GM21447 (cell line): Measurements from ENCODE around the gene DGKQ.
"Not testable (repeated sequence)": the region's sequence is repeated elsewhere in the genome, so short reads cannot be mapped to it uniquely, and the experiment has no call there.

Experiments
- ATAC-seq: cut with Tn5 transposase; IDR thresholded peaks from one replicate; pipeline ENCODE4 v1.9.1; 2021; ENCODE audit not compliant: unreplicated experiment

The DGKQ gene

DNA sequence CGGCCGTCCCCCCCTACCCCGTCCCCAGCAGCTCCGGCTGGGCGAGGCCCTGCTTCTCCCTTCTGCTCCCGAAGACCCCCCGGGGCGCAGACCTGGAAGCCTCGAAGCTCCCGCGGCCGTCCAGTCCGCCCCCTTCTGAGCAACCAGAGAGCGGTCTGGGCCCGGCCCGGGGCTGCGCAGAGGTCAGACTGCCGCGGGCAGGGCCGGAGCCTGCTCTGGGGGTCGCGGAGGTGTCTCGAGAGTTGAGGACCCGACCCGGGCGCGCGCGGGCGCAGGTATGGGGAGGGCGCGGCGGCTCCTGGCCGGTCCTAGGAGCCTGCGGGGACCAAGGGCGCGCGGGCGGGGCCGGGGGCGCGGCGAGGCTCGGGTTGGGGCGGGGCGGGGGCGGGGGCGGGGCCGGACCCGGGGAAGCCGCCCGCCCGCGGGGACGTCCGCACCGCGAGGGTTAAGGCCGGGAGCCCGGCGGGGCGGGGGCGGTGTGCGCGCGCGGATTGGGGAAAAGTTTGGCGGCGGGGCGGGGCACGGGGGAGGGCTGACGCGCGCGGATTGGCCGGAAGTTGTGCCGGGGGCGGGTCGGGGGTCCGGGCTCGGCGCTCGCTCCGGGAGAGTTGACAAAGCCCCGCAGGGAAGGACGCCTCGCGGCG lies 37.8 kb upstream of the DGKQ start, which contains the start of gene FGFRL1:
FGFRL1 (plus strand) TSS at position 605 of the 644 bp plus-strand sequence. CDS start 860 bp downstream, outside the sequence.
- ATAC-seq, result peak; percentile 38

DNA sequence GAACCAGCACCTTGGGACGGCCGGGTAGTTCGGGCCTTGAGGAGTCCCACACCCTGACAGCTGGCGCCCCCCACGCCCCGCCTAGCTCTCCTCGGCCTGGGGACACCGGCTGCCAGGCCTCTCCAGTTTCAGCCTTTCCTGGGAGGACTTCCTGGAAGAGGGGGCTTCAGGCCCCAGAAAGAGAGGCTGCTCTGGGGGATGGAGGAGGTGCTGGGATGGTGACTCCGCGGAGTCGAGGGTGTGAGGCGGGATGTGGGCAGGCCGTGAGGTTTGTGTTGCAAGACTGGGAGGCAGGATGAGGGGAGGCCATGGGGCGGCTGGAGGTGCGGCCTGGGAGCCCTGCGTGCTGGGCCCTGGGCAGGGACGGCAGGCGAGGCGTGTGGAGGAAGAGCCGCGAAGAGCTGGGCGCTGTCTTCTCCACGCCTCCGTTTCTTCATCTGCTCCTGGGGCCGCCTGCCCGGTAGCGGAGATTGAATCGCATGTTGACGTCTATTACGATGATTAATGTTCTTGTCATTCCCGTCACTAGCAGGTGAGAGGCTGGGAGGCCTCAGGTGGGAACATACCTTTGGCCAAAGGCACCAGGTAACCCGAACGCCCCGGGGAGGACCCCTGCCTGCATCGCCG lies 37.1 kb upstream of the DGKQ start:
- no peak for ATAC-seq

DNA sequence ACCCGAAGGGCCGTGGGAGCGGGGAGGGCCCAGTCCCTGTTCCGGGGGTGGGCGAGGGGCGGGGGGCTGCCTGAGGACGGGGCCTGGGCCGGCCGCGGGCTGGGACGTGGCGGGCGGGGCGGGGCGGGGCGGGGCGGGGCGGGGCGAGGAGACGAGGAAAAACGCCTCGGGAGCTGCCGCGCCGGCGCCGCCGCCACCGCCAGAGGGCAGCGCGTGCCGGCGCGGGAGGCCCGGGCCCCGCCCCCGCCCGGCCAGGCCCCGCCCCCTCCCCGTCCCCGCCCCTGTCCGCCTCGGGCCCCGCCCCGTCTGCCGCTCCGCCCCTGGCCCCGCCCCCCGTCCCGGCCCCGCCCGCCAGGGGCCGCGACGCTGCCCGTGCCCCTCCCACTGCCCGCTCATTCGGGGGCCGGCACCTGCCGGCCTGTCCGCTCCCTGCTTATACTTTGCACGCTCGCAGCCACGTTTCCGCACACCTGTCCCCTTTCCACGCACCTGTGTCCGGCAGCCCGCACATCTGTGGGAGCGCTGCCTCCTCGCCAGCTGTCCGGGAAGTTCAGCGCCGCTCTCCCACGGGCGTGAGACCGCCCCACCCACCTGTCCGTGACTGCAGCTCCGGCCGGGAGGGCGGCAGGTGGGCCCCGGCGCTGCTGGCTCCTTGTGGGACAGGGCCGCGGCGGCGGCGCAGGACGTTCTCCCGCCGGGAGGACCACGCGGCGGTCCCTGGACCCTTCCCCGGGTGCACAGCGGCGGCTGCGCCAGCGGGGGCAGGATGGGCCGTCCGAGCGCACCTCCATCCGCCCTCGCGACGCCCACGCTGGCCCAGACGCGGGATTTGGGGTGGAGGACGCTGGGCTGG lies 36.4 kb upstream of the DGKQ start:
- no peak for ATAC-seq

DNA sequence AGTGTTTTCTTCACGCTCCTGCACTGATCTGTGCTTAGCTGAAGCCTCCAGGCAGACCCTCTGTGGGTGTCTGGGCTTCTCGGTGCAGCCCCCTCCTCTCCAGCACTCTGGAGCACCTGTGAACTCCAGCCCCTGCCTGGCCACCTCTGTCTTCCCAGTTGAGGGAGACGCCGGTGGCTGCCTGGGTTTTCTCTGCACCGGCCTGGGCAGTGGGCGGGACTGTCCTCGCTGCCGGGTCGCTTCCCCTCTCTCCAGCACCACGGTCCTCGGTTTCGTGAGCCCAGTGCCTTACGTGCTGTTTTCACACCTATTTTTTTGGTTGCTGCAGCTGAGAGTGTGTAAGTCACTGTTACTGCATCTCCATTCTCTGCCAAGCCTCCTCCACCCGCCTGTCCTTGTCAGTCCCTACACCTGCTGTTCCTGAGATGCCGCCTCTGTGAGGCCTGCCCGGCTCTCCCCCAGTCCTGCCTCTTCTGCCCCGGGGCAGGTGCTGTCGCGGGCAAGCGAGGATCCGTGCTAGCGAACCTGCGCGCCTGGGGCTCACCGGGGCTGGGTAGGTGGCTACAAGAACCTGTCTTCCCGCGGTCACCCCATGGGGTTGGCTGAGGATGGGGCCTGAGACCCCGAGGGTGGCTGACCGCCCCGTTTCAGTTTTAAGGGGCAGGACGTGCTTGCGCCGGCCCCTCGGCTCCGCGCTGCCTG lies 35.6 kb upstream of the DGKQ start:
- ATAC-seq, result no peak

DNA sequence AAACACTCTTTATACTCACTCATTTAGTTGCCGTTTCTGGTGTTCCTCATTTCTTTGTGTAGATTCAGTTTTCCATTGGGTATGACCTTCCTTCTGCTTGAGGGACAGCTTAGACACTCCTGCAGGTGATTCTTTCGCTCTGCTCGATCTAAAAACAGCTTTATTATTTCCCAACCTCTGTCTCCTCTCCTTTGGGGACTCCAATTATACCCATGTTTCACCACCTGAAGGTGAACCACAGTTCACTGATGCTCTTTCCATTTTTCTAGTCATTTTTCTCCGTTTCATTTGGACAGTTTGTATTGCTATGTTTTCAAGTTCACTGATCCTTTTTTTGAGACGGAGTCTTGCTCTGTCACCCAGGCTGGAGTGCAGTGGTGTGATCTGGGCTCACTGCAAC lies 33.5 kb upstream of the DGKQ start:
- ATAC-seq, result no peak

DNA sequence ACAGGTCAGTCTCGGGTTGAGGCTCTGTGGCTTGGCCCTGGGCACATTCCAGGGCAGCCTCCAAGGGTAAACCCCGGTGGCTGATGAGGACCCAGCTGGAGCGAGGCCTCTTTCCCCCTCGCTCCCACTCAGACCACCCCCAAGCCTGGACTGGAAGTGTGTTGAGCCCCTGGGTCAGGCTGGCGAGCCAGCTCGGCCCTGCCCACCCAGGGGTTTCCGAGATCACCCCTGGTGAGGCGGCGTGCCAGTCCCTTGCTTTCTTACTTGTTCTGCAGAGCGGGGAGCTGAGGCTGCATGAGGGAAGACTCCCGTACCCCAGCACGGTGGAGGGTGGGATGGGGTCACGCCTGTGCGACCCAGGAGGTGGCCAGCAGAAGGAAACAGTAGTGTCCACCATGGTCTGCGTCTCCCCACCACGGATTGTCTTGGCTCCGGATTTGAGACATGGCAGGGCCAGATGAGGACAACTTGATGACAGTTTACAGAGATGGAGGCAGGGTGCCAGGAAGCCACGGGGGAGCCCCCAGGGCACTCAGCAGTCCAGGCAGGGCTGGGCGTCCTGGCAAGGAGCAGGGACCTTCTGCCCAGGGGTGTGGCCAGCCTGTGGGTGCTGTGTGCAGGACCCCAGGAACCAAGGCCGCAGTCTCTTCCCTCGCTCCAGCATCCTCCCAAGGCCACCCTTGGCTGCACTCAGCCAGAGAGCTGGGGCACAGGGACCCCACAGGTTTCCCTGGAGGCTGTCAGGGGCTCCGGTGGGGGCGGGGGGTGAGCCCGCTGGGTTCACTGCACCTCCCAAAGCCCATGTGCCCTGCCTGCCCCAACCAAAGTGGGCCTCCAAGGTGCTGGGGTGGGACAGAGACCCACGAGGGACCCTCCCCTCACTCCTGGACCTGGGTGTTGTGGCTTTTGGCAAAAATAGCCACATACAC lies 31.5 kb upstream of the DGKQ start:
- ATAC-seq, result no peak

DNA sequence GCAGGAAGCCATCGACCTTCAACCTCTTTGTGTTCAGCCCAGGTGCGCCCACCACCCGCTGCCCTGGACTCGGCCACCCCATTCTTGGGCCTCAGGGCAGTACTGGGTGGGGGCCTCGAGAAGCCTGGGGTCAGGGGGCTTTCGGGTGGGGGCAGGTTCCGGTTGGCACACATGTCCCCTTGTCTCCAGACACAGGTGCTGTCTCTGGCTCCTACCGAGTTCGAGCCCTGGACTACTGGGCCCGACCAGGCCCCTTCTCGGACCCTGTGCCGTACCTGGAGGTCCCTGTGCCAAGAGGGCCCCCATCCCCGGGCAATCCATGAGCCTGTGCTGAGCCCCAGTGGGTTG lies 30.7 kb upstream of the DGKQ start:
- ATAC-seq, result no peak

DNA sequence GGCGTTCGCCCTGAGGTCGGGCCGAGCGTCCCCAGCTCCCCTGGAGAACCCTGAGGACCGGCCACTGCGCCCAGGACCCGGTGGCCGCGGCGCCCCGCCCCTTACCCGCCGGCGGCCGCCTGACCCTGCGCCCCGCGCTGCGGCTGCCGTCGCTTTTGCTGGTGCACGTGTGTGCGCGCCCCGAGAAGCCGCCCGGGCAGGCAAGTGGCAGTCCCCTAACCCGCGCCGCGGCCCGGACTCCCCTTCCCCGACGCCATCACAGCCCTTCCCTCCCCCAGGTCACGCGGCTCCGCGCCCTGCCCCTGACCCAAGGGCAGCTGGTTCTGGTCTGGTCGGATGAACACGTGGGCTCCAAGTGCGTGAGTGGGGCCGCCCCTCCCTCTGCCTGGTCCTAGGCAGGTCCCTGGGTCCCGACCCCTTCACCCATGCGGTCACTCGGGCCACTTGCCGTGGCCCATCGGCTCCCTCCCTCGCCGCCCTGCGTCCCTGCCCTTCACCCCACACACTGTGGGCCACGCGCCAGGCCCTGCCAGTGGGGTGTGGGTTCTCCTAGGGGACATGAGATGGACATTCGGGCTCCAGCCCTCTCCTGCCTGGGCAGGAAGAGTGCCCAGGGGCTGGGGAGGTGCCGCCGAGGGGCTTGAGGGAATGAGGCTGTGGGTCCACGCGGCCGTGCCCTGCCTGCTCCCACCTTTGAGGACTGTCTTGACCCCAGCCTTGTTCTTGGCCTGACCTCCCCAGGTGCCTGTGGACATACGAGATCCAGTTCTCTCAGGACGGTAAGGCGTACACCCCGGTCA lies 30.1 kb upstream of the DGKQ start:
- no peak for ATAC-seq

DNA sequence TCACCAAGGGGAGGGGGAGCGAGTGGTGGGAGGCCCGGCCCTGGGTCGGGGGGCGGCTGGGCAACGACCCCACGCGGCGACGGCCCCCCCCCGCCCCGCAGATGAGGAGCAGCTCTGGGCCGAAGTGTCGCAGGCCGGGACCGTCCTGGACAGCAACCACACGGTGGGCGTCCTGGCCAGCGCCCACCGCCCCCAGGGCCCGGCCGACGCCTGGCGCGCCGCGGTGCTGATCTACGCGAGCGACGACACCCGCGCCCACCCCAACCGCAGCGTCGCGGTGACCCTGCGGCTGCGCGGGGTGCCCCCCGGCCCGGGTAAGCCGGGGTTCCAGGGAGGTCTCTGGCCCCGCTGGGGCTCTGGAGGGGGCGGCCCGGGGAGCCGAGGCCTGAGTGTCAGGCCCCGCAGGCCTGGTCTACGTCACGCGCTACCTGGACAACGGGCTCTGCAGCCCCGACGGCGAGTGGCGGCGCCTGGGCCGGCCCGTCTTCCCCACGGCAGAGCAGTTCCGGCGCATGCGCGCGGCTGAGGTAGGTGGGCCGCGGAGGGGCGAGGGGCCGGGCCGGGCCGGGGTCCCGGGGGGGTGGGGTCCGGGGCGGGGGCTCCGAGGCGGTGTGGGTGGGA lies 29.4 kb upstream of the DGKQ start:
- ATAC-seq, result no peak

DNA sequence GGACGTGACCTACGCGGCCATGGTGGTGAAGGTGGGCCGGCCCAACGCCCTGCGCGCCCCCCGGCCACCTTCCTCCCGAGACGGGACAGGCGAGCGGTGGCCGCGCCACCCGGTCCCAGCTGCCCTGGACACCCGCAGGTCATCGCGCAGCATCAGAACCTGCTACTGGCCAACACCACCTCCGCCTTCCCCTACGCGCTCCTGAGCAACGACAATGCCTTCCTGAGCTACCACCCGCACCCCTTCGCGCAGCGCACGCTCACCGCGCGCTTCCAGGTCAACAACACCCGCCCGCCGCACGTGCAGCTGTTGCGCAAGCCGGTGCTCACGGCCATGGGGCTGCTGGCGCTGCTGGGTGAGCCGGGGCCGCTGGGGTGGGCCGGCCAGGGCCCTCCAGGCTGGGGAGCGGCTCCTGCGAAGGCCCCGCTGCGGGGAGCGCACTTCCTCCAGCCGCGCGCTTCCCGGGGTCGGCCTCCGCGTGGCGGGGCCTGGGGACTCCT lies 28.8 kb upstream of the DGKQ start:
- ATAC-seq, result no peak

DNA sequence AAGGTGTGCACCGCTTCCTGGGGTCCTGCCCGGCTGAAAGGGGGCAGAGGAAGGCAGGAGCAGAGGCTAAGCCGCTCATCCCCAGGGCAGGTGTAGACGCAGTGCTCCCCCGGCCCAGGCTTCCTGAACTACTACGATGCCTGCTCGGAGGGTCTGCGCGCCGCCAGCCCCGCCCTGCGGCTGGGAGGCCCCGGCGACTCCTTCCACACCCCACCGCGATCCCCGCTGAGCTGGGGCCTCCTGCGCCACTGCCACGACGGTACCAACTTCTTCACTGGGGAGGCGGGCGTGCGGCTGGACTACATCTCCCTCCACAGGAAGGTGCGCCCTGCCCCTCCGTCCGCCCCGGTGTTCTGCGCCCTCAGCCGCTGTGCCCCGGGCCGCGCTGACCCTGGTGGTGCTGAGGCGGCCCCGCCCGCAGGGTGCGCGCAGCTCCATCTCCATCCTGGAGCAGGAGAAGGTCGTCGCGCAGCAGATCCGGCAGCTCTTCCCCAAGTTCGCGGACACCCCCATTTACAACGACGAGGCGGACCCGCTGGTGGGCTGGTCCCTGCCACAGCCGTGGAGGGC lies 28.3 kb upstream of the DGKQ start:
- no peak for ATAC-seq

DNA sequence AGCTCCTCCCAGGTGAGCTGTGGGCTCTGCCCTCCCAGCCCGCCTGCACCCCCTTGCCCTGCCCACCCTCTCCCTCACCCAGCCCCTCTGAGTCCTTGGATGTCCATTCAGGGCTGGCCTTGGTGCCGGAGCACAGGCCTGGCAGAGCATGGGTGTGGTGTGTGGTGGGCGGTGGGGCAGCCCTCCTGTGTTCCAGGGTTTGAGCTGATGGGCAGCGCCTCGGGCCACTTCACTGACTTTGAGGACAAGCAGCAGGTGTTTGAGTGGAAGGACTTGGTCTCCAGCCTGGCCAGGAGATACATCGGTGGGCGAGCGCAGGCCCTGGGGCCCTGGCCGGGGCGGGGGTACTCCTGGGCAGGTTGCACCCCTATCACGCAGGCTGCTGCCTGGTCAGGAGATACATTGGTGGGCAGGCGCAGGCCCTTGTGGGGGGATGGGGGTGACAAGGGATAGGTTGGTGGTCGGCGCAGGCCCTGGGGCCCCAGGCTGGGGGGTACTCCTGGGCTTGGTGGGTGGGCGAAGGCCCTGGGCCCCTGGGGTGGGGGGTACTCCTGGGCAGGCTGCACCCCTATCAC lies 27.4 kb upstream of the DGKQ start:
- no peak for ATAC-seq

DNA sequence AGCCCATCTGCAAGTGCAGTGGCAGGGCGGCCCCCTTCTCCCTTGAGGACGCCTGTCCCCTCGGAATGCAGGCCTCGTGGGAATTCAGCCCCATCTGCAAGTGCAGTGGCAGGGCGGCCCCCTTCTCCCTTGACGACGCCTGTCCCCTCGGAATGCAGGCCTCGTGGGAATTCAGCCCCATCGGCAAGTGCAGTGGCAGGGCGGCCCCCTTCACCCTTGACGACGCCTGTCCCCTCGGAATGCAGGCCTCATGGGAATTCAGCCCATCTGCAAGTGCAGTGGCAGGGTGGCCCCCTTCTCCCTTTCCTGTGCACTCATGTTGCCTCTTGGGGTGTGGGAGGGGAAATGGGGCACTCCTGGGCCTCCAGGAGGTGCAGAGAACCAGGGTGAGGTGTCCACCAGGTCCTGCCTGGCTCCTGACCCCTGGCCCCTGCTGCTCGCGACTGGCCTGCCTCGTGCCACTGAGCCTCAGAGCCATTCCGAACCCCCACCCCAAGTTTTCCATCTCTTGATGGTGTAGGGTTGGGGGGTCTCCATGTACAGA lies 26.6 kb upstream of the DGKQ start:
- ATAC-seq, result no peak

DNA sequence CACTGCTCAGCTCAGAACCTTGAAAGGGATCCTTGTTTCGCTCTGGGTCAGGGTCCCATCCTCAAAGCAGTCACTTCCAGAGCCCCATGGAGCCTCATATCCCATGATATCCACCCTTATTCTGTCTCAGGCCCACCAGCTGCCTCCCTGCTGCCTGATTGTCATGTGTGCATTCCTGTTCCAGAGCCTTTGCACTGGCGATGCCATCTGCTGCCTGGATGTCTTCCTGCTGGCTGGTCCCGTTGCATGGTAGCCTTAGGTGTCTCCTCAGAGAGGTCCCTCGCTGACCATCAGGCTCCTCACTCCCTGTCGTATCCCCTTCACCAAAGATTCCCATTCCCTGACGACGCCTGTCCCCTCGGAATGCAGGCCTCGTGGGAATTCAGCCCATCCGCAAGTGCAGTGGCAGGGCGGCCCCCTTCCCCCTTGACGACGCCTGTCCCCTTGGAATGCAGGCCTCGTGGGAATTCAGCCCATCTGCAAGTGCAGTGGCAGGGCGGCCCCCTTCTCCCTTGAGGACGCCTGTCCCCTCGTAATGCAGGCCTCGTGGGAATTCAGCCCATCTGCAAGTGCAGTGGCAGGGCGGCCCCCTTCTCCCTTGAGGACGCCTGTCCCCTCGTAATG lies 26.0 kb upstream of the DGKQ start:
- not testable (repeated sequence) for ATAC-seq

DNA sequence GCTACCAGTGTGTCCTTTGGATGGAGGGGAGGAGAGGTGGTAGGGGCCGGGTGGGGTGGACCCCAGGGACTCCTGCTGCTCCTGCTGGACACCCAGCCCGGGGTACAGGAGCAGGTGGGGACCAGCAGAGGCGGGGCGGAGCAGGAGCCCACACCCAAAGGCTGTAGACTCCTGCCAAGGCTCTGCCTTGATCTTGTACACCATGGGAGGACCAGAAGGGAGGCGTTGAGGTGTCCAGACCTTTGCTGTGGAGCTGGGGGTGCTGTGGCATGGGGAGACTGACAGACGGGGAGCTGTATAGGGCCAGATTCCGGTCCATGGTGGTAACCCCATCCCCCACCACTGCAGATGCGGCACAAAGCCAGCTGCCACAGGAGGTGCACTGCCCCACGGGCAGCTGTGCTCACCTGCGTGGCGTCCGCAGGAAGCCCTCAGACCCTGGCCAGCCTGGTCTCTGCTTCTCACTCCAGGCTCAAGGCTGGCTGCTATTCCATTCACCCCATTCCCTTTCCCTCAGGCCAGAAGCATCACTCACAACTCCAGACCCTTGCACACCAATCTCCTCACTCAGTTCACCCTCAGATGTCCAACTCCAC lies 24.8 kb upstream of the DGKQ start:
- no peak for ATAC-seq

DNA sequence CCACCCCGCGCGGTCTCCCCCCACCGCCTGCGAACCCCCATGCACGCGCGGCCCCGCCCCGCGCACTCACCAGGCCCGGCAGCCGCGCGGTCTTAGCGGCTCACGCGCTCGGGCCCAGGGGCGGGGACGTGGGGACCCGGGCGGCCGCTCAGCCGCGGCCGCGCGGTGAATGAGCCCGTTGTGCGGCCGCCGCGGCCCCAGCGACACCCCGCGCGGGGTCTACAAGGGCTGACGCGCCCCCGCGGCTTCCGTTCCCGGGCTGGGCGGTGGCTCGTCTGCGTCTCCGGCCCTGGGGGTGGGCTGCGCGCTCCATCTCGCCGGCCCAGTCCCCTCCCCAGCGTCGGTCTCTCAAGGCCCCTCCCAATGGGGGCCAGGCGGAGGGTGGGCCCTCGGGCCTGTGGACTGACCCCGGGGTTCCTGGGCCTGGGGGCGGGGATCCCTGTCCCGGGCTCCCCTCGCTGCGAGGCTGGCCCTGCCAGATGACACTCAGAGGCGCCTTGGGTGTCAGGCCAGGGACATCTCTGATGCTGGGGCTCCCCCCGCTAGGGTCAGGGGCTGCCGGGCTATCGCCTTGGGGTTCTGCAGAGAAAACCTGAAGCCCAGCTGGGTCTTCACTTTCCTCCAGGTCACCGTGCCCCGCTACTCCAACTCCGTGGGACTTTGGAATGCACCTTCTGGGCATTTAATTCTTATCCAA lies 24.2 kb upstream of the DGKQ start:
- no peak for ATAC-seq

DNA sequence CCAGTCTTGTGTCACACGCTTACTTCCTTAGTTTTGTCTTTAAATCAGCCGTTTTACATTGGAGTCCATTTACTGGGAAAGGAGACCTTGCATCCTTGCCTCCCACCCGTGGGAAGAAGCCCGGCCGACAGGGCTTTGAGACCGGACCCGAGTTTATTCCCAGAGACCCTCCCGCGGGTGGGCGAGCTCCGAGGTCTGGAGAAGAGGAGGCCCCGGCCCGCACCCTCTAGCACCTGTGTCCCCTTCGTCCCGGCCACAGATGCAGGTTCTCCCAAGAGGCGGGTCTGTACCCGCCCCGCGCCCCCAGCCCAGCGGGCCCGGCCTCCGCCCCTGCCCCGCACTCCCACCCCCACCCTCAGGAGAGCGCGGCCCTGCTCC lies 23.6 kb upstream of the DGKQ start:
- ATAC-seq, result no peak
